ENCODE results near the gene BDH1.

DNA sequence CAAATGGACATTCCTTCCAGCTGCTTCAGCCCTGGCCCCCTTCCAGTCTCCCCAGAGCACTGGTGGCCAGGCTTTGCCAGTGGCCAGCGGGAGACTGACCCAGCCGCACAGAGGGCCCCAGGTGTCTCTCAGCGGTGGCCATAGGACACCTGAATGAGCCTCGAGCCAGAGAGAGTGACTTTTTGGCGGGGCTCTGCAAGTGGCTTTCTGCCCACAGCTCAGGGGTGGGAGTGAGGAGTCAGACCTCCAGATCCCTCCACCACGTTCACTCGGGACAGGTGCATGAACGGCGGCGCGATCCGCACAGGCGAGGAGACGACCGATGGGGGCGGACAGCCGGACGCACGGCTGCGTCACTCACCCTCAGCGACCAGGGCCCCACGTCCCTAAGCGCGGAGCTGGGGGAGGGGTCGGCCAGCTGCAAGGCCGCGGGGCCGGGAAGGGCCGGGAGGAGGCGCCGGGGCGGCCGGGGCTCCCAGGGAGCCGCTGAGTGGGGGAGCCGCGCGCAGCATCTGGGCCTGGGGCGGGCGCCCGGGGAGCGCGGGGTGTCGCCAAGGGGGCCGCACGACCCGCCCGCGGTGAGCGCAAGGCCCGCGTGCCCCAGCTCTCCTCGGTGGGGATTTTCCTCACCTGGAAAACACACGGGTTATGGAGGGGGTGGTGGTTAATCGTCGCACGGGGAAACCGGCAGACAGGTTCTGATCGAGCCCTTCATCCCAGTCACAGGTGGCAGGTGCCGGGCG, 57.1 kb downstream of the BDH1 start:
- TF ChIP-seq, protein P1, sequence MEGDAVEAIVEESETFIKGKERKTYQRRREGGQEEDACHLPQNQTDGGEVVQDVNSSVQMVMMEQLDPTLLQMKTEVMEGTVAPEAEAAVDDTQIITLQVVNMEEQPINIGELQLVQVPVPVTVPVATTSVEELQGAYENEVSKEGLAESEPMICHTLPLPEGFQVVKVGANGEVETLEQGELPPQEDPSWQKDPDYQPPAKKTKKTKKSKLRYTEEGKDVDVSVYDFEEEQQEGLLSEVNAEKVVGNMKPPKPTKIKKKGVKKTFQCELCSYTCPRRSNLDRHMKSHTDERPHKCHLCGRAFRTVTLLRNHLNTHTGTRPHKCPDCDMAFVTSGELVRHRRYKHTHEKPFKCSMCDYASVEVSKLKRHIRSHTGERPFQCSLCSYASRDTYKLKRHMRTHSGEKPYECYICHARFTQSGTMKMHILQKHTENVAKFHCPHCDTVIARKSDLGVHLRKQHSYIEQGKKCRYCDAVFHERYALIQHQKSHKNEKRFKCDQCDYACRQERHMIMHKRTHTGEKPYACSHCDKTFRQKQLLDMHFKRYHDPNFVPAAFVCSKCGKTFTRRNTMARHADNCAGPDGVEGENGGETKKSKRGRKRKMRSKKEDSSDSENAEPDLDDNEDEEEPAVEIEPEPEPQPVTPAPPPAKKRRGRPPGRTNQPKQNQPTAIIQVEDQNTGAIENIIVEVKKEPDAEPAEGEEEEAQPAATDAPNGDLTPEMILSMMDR (IDR thresholded peaks at IDR 0.05), result no peak
- TF ChIP-seq POLR2A (IDR thresholded peaks at IDR 0.05), result no peak
- TF ChIP-seq POLR2AphosphoS5 (IDR thresholded peaks at IDR 0.05), result no peak
- TF ChIP-seq EP300 (IDR thresholded peaks at IDR 0.05), result no peak

Measured in upper lobe of left lung (tissue), 4 donors.